ENCODE measurements around the gene NBL1.

Gene NBL1

DNA sequence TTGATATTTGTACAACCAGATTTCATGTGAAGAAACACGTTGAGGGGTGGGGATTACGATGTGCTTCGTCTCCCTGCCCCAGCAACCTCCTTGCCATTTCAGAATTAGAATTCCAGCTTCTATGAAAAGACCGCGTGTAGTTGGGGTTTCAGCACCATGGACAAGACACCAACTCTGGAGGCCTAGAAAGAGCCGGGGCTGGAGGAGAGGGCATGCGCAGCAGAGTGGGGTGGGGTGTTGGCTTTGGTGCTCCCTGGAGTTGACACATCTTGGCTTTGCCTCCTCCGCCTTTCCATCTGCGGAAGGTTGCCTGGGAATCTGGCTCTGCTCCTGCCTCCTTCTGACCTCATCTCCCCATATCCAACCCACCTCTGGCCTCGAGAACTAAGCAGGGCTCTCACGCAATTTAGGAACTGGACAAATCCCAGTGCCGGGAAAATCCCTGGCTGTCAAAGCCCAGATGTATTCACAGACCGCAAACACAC lies 32.4 kb downstream of the NBL1 start:
- DNase-seq, result peak; percentile 27

DNA sequence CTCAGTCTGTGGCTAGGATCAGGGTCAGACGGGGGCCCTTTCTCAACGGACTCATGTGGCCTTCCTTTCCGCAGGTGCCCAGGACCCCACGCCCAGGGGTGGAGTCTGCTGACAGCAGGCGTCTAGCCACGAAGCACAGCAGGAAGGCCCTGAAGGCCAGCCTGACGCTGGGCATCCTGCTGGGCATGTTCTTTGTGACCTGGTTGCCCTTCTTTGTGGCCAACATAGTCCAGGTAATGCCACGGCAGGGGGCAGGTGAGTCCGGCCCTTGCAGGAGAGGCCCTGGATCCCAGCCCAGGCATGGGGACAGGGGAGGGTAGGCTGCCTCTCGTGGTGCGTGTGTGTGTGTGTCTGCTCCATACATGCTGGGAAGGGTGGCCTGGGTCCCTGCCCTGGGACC lies 34.4 kb downstream of the NBL1 start:
- DNase-seq, result no peak

DNA sequence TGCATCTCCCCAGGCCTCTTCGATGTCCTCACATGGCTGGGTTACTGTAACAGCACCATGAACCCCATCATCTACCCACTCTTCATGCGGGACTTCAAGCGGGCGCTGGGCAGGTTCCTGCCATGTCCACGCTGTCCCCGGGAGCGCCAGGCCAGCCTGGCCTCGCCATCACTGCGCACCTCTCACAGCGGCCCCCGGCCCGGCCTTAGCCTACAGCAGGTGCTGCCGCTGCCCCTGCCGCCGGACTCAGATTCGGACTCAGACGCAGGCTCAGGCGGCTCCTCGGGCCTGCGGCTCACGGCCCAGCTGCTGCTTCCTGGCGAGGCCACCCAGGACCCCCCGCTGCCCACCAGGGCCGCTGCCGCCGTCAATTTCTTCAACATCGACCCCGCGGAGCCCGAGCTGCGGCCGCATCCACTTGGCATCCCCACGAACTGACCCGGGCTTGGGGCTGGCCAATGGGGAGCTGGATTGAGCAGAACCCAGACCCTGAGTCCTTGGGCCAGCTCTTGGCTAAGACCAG lies 34.9 kb downstream of the NBL1 start:
- DNase-seq, result no peak

DNA sequence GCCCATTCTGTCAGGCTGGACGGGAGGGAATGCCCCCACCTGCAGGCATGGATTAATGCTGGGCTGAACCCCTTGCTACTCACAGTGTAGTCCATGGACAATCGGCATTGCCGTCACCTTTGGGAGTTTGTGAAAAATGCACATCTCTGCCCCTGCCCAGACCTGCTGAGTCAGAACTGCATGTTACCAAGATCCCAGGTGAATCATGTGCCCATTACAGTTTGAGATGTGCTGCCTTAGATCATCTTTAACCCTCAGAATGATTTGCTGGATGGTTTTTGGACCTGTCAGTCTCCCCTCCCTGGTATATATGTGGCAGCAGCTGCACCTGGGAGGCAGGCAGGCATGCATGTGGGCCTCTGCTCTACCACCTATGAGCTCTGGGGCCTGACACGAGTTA lies 35.6 kb downstream of the NBL1 start:
- no peak for DNase-seq

DNA sequence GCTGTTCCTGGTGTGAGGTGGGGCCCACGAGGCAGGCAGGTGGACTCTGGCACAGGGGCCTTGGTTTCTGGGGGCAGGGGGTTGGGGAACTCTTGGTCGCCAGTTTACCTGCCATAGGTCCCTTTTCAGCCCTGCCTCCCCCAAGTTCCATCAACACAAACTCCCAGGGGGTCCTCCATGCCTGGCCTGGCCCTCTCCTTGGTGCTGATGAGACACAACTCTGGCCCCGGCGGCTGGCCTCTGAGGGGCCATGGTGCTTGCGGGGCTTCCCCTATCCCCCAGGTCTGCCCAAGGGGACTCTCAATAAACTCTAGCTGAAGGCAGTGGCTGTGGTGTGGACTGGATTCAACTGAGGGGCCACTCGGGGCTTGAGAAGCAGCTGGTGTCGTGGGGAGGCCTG lies 36.5 kb downstream of the NBL1 start:
- DNase-seq, result no peak

DNA sequence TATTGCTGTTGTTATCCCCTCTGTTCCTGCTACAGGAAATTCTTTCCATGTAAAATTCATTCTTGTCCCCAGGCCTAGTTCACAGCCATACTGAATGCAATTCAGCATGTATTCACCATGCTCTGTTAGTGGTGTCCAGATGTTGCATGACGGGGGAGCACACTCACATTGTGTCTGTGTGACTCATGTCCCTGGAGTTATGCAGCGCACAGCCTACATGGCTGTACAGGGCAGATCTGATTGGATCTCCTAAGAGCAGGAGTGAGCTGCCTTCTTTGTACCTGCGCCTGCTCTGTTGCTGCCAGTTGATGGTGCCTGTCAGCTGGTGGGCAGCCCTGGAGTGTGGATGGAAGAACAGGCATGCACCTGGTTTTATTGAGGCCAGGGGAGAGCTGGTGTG lies 38.1 kb downstream of the NBL1 start:
- no peak for DNase-seq

DNA sequence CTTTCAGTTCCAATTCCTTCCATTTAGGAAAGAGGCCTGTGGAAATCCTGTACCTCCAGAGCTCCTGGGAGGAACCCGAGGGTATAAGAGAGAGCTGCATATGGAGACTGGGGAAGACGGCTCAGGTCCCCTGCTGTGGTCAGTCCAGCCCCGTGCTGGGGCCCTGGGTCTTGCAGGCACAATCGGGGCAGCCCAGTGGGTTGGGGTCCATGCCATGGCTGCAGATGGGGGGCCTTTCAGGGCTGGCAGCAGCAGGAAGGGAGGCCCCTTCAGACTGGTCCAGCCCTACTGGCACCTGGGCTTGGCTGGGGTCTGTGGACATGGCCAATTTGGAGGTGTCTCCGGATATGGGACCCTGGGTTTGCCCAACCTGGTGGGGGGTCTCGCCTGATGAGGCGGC lies 38.8 kb downstream of the NBL1 start:
- no peak for DNase-seq

DNA sequence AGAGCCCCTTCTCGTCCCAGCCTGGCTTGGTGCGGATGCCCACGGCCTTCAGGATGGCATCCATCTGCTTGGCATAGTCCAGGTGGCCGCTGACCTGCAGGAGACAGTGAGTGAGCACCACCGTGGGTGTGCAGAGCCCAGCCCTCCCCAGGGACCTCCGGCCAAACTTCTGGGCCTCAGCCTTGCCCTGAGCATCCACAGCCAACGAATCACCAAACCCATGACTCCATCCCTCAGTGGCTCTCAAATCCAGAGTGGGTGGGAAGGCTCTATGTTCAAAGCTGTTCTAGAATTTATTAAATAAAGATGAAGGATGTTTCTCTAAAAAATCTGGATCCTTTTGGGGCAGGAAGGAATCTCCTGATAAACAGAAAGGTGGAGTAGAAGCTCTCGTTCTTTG lies 39.2 kb downstream of the NBL1 start:
- DNase-seq, result no peak

DNA sequence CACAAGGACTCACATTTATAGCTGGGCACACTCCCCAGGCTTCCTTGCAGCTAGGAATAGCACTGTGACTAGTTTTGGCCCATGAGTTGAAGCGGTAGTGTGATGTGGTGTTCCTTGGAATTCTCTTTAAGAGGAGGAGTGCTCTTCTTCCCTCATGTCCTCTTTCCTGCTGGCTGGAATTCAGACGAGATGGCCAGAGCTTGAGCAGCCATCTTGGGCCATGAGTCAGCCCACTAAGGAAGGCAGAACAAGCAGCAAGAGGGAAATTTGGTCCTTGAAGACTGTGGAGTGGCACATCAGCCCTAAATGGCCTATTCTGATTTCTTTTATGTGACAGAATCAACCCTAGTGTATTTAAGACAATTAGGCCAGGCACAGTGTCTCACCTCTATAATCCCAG lies 40.6 kb downstream of the NBL1 start:
- DNase-seq, result no peak

DNA sequence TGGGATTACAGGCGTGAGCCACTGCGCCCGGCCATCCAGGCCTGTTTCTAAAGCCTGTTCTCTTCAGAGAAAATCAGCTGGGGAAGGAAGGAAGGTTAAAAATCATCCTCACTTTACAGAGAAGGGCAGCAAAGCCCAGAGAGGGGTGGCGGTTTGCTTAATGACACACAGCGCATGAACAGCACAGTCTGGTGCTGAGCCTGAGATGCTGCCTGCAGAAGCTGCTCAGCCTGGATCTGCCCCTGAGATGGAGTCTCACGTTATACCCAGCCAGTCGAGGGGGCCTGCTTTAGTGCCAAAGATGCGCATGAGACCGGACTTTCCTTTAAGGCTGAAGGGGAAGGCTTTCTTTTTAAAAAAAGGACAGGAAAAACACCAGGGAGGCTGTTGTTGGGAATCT lies 41.9 kb downstream of the NBL1 start:
- no peak for DNase-seq

DNA sequence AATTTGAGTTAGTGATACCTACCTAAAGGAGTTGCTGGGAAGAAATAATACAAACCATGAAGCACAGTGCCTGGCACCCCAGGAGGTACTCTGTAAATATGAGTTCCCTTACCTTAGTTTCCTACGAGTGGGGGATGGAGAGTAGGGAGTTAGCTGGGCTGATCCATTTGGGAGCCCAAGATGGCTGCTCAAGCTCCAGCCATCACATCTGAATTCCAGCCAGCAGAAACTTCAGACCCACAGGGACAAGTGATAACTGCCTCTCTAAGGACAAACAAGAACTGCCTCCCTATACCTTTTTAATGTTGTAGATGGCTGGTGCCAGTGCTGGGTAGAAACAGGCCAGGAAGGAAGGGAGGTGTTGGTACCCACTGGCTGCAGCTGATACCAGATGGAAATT lies 43.3 kb downstream of the NBL1 start:
- no peak for DNase-seq

DNA sequence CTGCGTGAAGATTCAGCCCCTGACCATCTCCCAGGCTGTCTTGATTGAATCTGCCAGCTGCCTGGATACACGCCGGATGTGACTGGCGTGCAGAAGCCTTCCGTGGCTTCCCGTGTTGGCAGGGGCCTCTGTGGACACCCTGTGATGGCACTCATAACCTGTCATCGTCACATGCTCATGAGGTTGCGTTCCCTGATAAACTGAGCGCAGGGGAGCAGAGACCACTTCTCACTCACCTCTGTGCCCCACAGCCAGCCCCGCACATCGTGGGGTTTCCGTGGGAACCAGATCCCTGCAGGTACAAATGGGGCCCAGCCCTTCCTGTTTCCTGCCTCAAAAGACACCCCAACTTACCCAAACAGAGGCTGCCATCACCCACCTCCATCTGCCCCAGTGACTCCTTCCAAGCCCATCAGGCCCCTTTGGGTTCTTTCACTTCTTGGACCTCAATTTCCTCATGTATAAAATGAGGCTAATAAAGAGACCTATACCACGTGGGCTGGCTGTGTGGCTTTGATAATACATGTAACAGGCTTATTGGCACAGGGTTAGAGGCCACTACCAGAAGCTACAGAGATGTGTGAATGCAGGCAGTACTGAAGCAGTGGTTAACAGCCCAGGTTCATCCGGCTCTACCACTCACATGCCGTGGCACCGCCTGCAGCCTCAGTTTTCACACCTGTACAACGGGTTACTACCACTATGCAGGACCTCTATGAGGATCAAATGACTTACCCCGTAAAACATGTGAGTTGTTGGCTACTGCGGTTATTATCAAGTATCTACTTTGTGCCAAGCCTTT lies 44.1 kb downstream of the NBL1 start:
- no peak for DNase-seq

DNA sequence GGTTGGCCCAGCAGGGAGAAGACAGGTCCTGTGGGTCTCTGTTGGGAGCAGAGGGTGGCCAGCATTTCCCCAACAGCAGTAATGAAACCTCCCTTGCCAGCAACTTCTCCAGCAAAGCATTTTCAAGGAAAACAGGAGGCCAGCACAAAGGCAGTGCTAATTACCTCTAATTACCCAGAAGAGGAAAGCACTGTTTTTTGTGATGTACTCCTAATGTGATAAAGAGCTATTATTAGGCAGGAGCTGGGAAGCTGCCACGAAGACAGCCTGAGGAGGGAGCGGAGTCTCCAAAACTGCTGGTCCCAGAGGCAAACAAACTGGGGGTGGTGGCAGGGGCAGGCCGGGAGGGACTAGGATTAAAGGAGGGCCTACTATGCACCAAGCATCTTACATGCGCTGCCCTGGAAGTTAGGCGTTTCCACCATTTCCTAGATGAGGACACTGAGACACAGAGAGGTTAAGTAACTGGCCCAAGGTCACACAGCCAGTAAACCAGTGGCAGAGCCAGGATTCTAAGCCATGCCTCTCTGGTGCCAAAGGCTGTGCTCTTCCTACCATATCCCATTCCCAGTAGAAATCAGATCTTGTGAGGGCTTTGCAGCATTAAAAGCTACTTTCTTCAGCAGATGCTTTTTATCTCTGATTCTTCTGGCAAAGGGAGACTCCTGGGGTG lies 45.1 kb downstream of the NBL1 start:
- no peak for DNase-seq

DNA sequence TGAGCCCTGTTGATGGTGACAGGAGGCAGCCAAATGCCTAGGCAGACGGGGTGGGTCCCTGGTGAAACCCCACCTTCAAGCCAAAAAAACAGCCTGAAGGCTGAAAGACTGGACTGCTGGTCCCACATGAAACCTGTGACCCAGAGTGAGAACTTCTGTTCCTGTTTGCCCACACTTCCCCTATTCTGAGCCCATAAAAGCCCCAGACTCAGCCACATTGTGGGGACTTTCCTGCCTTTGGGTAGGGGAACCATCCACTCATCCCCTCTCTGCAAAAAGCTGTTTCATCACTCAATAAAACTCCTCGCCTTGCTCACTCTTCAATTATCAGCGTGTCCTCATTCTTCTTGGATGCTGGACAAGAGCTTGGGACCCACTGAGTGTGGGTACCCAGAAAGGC lies 45.7 kb downstream of the NBL1 start:
- no peak for DNase-seq

DNA sequence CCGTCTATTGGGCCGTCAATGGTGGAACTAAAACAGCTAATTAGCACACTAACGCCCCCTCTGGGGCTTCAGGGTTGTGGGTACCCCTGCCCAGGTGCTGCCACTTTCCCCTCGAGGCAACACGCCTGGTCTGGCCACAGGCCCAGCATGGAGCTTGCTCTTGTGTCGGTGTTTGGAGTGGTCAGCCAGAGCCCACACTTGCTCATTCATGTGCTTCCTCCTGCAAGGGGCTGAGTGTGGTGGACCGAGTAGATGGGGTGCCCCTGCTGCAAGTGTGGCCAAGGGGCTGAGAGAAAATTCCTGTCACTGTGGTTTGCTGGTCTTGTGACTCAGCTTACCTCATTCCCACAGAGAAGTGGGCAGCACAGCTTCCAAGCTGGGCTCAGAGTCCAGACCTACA lies 46.2 kb downstream of the NBL1 start:
- no peak for DNase-seq

DNA sequence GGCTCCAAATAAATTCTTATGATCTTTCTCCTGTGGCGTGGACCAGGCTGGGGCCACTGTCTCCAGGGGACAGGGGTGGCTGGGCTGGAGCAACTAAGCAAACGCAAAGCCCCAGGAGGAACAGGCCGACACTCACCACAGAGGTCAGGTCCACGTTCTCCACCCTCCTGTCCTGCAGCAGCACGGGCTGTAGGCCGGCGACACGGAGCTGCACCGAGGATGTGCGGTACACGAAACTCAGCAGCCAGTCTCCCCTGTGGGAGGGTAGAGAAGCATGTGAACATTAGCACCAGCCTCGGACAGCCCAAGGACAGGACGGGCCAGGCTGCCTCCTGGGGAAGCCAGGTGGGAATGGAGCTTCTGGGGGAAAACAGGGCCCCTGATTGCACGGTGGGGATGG lies 50.2 kb downstream of the NBL1 start:
- no peak for DNase-seq

DNA sequence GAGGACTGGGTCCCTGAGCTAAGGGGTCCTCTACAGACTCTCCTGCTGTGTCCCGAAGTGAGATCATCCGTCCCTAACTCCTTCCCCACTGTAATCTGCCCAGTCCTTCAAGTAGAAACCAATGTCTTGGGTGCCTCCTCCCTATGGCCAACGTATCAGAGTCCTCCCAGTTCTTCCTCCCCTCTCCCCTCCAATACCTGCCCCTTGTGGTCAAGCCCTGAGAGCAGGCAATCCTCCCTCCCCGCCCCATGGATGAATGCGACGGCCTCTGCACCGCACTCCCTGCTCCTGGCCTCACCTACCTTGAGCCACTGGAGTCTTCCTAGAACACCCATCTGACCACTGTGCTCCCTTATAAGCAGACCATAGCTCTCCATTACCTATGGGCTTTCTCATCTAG lies 51.7 kb downstream of the NBL1 start:
- no peak for DNase-seq

DNA sequence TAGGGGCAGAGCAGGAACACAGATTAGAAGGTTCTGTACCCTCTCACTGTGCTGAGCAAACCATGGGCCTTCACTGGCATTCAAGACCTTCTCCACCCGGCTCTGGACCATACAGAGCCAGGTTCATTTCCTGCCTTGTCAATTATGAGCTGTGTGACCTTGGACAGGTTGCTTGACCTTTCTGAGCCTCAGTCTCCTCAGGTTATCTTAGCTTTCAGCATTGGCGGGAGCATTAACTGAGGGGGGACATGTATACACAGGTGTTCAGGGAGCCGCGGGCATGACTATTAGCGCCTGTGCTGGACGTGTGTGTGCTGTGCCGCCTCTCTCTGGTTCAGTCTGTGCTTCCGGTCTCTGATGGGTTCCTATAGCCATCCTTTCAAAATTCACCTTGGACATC lies 52.7 kb downstream of the NBL1 start:
- DNase-seq, result no peak

DNA sequence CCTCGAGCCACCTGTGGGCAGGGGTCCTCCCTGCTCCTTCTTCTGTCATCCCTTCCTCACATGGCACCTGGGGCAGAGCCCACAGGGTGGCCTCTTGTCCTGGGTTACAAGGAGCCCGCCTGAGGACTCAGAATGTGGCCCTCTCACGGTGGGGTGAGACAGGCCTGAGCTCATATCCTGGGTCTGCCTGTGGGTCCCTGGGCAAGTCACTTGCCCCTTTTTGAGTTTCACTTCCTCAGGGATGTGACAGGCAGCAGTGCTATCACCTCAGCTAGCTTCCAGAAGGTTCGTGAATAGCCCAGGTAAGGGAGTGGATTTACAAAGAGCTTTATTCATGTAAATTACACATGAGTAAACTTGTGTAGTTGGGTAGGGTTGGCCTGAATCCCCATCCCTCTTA lies 54.1 kb downstream of the NBL1 start:
- no peak for DNase-seq

DNA sequence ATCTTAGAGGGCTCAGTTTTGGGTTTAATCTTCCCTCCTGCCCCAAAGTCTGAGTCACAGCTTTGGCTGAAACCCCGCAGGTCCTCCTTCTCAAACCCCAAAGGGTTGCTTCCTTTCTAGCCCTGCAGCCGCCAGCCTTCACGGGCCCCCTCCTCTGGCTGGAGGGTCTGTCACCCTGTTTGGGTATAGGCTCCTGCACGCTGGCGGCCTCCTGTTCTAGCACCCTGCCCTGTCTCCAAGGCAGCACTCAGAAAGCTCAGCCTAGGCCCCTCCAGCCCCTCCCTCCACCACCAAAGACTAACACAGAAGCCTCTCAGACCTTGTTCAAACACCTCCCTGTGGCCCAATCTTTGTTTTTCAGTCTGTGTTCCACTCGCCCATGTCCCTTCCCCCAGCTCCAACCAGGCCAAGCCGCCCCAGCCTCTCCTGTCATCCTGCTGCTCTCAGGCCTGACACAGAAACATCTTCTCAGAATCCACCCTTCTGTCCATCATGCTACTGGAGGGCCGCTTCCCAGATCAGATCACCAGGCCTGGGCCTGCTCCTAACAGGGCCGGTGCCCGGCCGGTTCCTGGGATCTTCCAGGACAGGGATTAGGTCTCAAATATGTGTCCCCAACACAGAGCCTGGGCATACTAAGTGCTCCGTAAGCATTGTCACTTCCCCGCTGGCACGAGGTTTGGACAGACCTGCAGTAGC lies 56.1 kb downstream of the NBL1 start:
- DNase-seq, result no peak

DNA sequence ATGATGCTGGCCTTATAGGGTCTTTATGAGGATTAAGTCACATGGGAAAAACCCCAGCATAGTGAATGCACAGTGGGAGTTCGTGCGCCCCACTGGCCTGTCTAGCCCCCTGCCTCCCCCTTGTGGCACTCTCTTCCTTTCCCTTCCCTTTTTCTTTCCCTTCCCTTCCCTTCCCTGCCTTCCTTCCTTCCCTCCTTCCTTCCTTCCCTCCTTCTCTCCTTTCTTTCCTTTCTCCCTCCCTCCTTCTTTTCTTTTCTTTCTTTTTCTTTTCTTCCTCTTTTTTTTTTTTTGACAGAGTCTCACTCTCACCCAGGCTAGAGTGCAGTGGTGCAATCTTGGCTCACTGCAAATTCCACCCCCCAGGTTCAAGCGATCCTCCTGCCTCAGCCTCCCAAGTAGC lies 59.2 kb downstream of the NBL1 start:
- DNase-seq, result no peak

DNA sequence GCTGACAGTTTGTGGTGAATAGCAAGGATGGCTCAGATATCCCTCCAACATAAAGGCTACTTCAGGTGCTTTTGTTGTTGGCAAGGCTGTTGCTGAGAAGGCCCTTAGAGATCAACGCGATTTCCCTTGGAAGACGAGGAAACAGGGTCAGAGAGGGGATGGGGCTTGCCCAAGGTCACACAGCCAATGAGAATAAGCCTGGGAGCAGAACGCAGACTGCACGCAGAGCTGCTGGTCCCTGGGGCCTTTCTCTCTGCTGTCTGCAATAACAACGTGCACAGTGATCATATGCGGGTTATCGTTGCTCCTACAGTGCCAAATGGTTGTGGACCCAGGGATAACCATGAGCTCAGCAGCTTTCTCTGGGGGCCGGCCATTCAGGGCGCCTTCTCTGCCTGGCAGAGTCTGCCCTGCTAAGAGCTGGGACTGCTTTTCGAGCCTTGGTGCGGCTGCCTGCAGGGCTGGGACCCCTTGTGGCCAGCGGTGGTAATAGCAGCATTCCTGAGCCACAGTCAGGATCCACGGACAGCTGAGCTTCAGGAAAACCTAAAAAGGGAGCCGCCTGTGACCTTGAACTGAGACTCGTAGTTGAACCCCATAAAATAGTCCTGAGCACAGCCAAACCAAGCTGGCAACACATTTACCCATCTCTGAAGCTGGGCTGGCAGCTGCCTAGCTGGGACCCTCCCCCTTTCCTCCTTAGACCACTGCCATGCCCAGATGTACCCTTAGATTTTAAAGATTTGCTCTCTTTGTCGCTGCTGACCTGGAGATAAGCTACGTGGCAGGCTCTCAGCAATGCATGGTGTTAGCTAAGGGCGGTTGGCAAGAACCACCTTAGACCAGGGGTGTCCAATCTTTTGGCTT lies 60.4 kb downstream of the NBL1 start:
- DNase-seq, result no peak

DNA sequence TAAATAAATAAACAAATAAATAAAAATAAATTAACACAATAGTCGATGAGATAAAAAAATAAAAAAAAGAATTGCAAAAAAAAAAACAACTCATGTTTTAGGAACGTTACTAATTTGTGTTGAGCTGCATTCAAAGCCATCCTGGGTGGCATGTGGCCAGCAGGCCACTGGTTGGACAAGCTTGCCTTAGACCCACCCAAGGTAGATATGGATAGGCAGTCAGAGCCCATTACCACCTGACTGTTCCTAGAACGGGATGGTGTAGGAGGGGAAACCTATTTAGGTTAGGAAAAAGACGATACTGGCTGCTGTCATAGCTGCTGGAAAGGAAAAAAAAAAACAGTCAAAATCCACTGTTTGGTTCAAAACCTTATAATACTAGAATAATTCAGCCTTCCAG lies 61.4 kb downstream of the NBL1 start:
- DNase-seq, result no peak
